ENCODE measurements around the gene TRAK2. TPM values are rescaled to one million over a fixed set of nuclear protein-coding genes. Genes with fewer than 3 reads are reported as not detected.

Gene TRAK2
- total RNA-seq = 6.6 and 7.8 TPM in 2 replicates

GRCh38 chr2:201451292-201452057 lies at the start of gene TRAK2, which contains the start of gene STRADB:
TRAK2 (minus strand) TSS chr2:201451458; CDS start chr2:201420507, 30,951 bp downstream.
STRADB (plus strand) TSS chr2:201451740; CDS start chr2:201454841, 3,101 bp downstream.

GRCh38 chr2:201357221-201357620 lies 94.0 kb downstream of the TRAK2 start, which contains the start of gene FLACC1:
FLACC1 (minus strand) TSS chr2:201357345; CDS start chr2:201351404, 5,941 bp downstream.

Other genes starting within 250 kb of the TRAK2 start
- 15.6 and 15.7 TPM in 2 replicates for gene CASP8, start 190.9 kb downstream of the TRAK2 start, total RNA-seq
- not detected in 2 replicates for gene FLACC1, start 94.1 kb downstream of the TRAK2 start, total RNA-seq
- 13.6 and 20.6 TPM in 2 replicates for gene STRADB, start 282 bp upstream of the TRAK2 start, total RNA-seq
- 37.4 and 48.0 TPM in 2 replicates for gene TMEM237, start 192.0 kb upstream of the TRAK2 start, total RNA-seq
- gene MPP4, start 247.2 kb upstream of the TRAK2 start, total RNA-seq = 0.23 and 0.55 TPM in 2 replicates

Measured in hair follicular keratinocyte (primary cell).